SJSA1 (cell line): ENCODE results near the gene AREL1. TPM values are rescaled to one million over a fixed set of nuclear protein-coding genes. Genes with fewer than 3 reads are reported as not detected.

ENCODE experiments used
- DNase-seq, 2 experiments: peaks; one replicate each; pipeline ENCODE4 v3.0.0-alpha.2; 2015 to 2020; ENCODE audit warnings: low spot score in 2 of 2, low read depth in 1 of 2
- H3K27ac ChIP-seq: fragments of 250-450 bp; sonication (Bioruptor Pico); 2 replicates; pipeline ENCODE4 v1.5.1; 2020; ENCODE audit warnings: mild to moderate bottlenecking, moderate library complexity
- H3K27me3 ChIP-seq: fragments of 250-450 bp; sonication (Bioruptor Pico); replicated peaks from 2 replicates; pipeline ENCODE4 v1.5.1; 2020; ENCODE audit warnings: mild to moderate bottlenecking, moderate library complexity
- H3K36me3 ChIP-seq: fragments of 250-450 bp; sonication (Bioruptor Pico); 2 replicates; pipeline ENCODE4 v1.5.1; 2020; ENCODE audit warnings: mild to moderate bottlenecking
- H3K4me1 ChIP-seq: fragments of 250-450 bp; sonication (Bioruptor Pico); replicated peaks from 2 replicates; pipeline ENCODE4 v1.6.1; 2021; ENCODE audit warnings: mild to moderate bottlenecking
- H3K4me3 ChIP-seq: fragments of 250-450 bp; sonication (Bioruptor Pico); 2 replicates; pipeline ENCODE4 v1.5.1; 2020; ENCODE audit warnings: mild to moderate bottlenecking
- H3K9me3 ChIP-seq: fragments of 250-450 bp; sonication (Bioruptor Pico); replicated peaks from 2 replicates; pipeline ENCODE4 v1.5.1; 2020; ENCODE audit warnings: mild to moderate bottlenecking
- total RNA-seq: library from RNA; depleted of rRNA; stranded (reverse); fragments of >200 nt; shearing (Covaris generic); gene quantifications from 2 replicates; pipeline ENCODE4 v1.2.3, GENCODE V29; 2014; rRNA removed

AREL1 gene
- total RNA-seq, 1 experiment from 2014 or later, result 23.2 TPM

- DNase-seq, result peak; percentile 77 to 79
- peak overlapping the region; percentile 60 for H3K4me3 ChIP-seq
- H3K27ac ChIP-seq, result no peak overlapping the region
- peaks cover 7% of the 10 kb centered on the region for H3K27me3 ChIP-seq
- peaks cover 39% of the 10 kb centered on the region for H3K4me1 ChIP-seq
- H3K9me3 ChIP-seq, result no peaks in the 10 kb centered on the region; the same call in 1 of the 2 replicates
- H3K36me3 ChIP-seq, result no peaks in the 10 kb centered on the region
These were observed 100.4 kb downstream of the AREL1 start for GRCh38 chr14:74612350-74613021.

GRCh38 chr14:74611650-74612349, 101.1 kb downstream of the AREL1 start, which contains the start of gene LTBP2:
Gene LTBP2 (minus strand): TSS chr14:74612237. CDS start chr14:74611944, 293 bp downstream.
- H3K4me3 ChIP-seq, result peak within 1 kb of the TSS; percentile 60
- H3K27ac ChIP-seq, result no peak within 1 kb of the TSS
- H3K4me1 ChIP-seq, result peaks cover 32% of the 10 kb centered on the region
- no peaks in the 10 kb centered on the region for H3K36me3 ChIP-seq
- no peaks in the 10 kb centered on the region; the same call in 1 of the 2 replicates for H3K9me3 ChIP-seq
- H3K27me3 ChIP-seq, result peaks cover 7% of the 10 kb centered on the region
- no peak for DNase-seq

Other genes starting within 250 kb of the AREL1 start
- 110 and 139 TPM in 2 replicates for gene NPC2, start 219.8 kb downstream of the AREL1 start, total RNA-seq
- 9.2 and 29.5 TPM in 2 replicates for gene ISCA2, start 219.3 kb downstream of the AREL1 start, total RNA-seq
- 1.3 and 2.2 TPM in 2 replicates for gene LTBP2, start 100.8 kb downstream of the AREL1 start, total RNA-seq
- gene FCF1, start 64 bp upstream of the AREL1 start, total RNA-seq, result 9.4 and 25.9 TPM in 2 replicates
- gene YLPM1, start 50.2 kb upstream of the AREL1 start, total RNA-seq, result 13.4 and 15.1 TPM in 2 replicates
- gene PROX2, start 163.1 kb upstream of the AREL1 start, total RNA-seq, result not detected in 2 replicates
- 28.4 and 34.9 TPM in 2 replicates for gene DLST, start 168.8 kb upstream of the AREL1 start, total RNA-seq
- not detected in 2 replicates for gene RPS6KL1, start 210.2 kb upstream of the AREL1 start, total RNA-seq
- 0.79 and 1.6 TPM in 2 replicates for gene PGF, start 242.5 kb upstream of the AREL1 start, total RNA-seq